ENCODE results near the gene ARSG.
A peak's percentile ranks its signal among the peaks of the same experiment; 100 is the strongest.

The ARSG gene

GRCh38 chr17:68431661-68432071, 140.4 kb downstream of the ARSG start:
- TF ChIP-seq, protein P1, sequence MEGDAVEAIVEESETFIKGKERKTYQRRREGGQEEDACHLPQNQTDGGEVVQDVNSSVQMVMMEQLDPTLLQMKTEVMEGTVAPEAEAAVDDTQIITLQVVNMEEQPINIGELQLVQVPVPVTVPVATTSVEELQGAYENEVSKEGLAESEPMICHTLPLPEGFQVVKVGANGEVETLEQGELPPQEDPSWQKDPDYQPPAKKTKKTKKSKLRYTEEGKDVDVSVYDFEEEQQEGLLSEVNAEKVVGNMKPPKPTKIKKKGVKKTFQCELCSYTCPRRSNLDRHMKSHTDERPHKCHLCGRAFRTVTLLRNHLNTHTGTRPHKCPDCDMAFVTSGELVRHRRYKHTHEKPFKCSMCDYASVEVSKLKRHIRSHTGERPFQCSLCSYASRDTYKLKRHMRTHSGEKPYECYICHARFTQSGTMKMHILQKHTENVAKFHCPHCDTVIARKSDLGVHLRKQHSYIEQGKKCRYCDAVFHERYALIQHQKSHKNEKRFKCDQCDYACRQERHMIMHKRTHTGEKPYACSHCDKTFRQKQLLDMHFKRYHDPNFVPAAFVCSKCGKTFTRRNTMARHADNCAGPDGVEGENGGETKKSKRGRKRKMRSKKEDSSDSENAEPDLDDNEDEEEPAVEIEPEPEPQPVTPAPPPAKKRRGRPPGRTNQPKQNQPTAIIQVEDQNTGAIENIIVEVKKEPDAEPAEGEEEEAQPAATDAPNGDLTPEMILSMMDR (IDR thresholded peaks at IDR 0.05; ENCODE audit: low read depth, low read length, missing control alignments): peak; percentile 28
- no peak overlapping the region for H3K4me3 ChIP-seq (replicated peaks; ENCODE audit: low read depth, low read length)
- DNase-seq (ENCODE audit: extremely low read depth, low read depth): peak; percentile 6

GRCh38 chr17:68432086-68432864, 141.0 kb downstream of the ARSG start:
- no peak overlapping the region for H3K4me3 ChIP-seq (replicated peaks; ENCODE audit: low read depth, low read length)
- DNase-seq (ENCODE audit: extremely low read depth, low read depth): no peak
- TF ChIP-seq, protein P1 (IDR thresholded peaks at IDR 0.05; ENCODE audit: low read depth, low read length, missing control alignments): no peak

DNA sequence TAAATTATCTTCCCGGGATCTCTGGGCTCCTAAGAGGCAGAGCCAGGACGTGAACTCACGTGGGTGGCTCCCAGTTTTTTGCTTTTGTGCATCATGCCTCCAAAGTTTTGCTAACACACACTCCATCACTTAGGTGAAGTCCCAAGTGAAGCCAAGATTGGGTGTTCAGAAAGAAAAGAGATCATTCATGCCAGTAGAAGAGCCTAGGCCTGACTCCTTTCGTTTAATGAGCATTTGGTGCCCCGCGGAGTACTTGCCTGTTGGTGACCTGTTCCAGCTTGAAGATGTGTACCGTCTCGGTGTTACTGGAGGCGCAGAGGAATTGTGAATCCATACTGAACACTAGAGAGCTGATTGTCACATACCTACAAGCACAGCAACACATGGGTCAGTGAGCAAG, 141.9 kb downstream of the ARSG start:
- H3K4me3 ChIP-seq (replicated peaks; ENCODE audit: low read depth, low read length): no peak overlapping the region
- no peak for DNase-seq (ENCODE audit: extremely low read depth, low read depth)
- TF ChIP-seq, protein P1 (IDR thresholded peaks at IDR 0.05; ENCODE audit: low read depth, low read length, missing control alignments): no peak

DNA sequence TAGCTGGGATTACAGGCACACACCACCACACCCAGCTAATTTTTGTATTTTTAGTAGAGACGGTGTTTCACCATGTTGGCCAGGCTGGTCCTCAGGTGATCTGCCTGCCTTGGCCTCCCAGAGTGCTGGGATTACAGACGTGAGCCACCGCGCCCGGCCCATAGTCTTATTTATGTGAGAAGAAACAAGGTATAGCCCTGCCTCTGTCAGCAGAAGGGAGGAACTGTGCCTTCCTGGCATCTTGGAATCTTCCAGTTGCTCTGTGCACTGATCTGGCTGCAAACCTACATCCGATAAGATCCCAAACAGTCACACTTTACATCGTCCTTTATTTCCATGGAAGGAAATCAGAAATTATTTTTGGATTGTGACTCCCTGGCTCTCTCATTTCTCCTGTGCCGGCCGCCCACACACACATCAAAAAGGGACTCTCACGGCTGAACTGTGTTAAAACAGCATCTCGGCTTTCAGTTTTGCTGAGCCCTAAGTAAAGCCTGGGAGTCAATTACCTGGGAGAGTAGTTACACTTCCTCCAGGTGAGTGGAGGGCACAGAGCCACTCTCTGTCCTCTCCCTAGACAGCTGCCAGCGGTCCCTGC, 142.7 kb downstream of the ARSG start:
- TF ChIP-seq, protein P1 (IDR thresholded peaks at IDR 0.05; ENCODE audit: low read depth, low read length, missing control alignments): no peak
- DNase-seq (ENCODE audit: extremely low read depth, low read depth): no peak
- H3K4me3 ChIP-seq (replicated peaks; ENCODE audit: low read depth, low read length): no peak overlapping the region

DNA sequence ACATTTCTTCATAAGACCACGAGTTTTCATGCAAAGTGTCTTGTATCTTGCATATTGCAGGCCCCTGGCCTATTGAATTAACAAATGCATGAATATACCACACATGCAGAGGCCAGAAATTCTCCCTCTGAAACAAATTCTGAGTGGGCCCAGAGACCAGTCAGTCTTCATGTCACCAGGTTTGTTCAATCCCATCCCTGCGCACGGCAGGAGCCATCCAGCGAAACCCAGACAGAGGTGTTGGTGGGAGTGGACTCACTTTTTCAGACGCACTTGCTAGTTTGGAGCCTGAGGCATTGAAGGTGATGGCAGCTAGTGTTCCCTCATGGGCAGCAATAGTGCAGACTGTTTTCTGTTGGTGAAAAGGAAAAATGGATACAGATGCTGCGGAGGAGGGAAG, 144.1 kb downstream of the ARSG start:
- no peak for DNase-seq (ENCODE audit: extremely low read depth, low read depth)
- TF ChIP-seq, protein P1 (IDR thresholded peaks at IDR 0.05; ENCODE audit: low read depth, low read length, missing control alignments): no peak
- no peak overlapping the region for H3K4me3 ChIP-seq (replicated peaks; ENCODE audit: low read depth, low read length)

DNA sequence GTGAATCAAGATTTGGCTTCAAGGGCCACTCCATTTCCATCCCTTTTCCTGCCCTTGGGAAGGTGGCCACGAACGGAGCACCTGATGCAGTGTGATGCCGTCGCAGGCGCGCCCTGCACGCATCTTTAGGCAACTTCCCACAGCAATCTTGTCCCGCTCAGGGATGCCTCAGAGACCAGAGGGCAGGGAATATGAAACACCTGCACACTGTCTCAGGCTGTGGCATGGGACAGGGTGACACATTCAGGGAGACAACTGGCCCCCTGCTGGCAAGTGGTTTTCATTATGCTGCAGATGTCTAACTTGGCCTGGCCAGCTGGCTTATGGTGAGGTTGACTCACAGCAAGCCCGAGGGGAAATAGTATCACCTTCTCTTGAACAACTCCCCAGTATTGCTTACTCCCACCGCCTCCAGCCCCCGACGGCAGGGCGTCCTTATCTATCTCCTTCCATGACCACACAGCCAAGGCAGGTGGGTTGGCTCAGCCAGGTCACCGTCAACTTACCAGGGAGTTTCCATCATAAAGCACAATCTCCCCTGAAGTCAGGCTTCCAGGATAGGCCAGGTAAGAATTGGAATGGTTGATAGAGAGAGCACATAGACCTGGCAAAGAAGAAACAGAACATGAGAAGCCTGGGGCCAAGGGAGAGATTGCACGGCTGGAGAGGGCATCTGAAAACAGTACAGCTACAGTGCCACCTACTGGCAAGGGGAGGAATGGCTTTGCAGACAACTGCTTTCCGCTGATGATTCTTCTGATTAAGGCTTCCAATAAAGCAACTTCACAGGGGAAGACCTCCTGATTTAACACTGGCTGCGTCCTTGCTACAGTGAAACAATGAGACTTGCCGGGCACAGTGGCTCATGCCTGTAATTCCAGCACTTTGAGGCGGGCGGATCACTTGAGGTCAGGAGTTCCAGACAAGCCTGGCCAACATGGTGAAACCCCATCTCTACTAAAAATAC, 144.9 kb downstream of the ARSG start:
- no peak overlapping the region for H3K4me3 ChIP-seq (replicated peaks; ENCODE audit: low read depth, low read length)
- peak; percentile 82 for DNase-seq (ENCODE audit: extremely low read depth, low read depth)
- TF ChIP-seq, protein P1 (IDR thresholded peaks at IDR 0.05; ENCODE audit: low read depth, low read length, missing control alignments): peak; percentile 92

All from HFF-Myc (cell line).